CD4-positive, alpha-beta T cell treated with Interleukin-21 for 1 hour (primary cell): Measurements from ENCODE around the gene STOML1.
A peak's percentile ranks its signal among the peaks of the same experiment; 100 is the strongest.
"Not testable (repeated sequence)": the region's sequence is repeated elsewhere in the genome, so short reads cannot be mapped to it uniquely, and the experiment has no call there.

Experiments used
- DNase-seq: peaks from one replicate; pipeline ENCODE4 v3.0.0-alpha.2; 2020

STOML1 gene

DNA sequence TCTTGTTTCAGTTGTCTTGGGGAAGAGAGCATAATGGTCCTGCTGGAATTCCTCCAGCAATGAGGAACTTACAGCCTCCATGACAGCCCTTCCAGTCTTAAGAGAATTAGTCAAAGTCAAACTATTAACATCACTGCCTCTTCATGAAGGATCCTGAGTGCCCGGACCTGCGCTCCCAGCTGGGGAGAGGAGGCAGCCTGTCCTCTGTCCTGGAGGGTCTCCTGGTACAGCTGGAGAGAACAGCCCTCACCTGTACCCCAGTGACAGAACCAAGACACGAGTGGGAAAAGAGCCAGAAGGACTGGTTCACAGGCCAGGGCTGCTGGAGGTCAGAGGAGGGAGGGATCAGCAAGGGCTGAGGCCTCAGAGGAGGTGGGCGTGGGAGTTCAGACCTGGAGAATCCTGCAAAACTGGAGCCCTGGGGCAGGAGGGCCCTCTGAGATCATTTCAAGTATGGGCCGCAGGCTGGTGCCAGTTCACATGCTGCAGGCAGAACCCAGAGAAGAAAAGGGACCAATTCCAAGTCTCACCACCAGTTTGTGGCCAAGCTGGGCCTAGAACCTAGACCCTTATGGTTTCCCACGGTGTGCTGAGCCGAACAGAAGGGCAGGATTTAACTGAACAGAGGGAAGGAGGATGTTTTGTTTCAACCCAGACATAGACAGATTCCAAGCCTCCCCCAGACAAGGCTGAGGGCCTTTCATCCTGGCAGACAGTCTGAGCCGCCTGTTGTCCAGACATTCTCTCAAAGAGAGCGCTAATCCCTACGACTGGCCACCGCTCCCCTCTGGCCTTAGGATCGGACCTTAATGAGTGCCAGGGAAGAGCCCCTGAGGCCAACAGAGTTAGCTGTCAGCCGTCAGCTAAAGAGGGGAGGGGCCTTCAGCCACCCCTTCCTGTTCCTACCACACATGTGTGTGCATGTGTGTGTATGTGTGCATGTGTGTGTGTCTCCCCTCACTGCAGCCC, 47.6 kb downstream of the STOML1 start:
- DNase-seq = no peak

DNA sequence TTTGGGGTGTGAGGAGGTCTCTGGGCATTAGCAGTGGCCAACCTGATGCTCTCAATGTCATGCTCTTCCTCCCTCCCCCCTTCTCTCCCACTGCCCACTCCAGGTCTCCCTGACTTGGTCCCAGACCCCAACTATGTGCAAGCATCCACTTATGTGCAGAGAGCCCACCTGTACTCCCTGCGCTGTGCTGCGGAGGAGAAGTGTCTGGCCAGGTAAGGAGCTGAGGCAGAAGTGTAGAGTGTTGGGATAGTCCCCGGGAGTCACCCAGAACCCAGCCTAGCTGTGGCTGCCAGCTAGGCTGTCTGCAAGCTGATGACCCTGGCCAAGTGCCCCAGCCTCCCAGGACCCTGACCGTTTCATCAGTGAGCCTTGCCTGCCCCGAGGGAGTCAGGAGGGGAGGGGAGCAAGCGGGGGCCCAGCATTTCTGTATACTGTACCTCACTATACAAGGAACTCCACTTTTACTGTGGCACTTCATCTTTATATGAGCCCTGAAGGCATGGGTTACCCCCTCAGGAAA, 49.3 kb downstream of the STOML1 start:
- no peak for DNase-seq

DNA sequence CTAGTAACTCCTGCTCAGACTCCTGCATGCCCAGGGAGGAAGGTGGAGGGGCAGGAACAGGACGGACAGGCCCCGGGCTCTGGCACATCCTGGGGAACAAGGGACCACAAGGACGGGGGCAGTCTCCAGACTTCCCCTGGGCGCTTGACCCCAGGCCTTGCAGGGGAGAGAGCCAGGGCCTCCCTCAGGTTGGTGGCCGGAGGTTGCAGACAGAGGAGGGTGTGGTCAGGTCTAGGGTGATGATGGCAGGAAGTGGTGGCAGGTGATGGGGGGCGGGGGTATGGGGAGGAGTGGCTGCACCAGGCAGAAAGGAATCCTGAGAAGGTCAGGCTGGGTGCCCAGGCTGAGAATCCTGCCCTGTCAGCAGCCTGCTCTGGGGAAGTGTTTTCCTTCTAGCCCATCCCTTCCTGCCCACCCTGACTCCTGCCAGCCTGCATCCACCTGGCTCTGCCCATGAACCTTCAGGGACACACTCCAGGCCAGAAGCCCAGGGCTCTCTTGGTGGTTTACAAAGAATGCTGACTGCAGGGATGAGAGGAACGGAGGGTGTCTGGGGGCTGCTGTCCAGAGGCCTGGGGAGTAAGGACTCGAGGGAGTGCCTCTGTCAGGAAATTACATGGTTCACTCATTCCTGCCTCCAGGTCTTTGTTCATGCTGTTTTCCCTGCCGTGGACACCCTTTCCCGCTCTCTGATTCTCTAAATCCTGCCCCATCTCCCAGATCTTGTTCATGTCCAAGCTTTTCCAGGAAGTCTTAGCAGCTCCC, 50.0 kb downstream of the STOML1 start:
- peak; percentile 26 for DNase-seq

DNA sequence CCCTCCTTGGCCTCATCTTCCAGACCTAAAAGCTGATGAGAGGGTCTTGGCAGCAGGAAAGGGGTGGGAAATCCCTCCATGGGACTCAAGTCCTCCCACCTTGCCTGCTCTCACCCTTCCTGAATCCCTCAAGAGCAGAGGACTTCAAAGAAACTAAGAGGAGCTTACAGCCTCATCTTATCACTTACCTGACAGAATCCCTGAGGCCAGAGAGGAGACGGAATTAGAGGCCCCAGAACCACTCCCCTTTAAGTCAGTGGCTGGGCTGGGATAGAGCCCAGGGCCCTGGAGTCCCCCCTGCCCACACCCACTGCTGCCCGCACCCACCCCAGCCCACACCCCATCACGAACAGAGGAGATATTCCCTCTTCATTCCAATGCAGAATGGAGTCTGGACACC, 50.6 kb downstream of the STOML1 start:
- DNase-seq = no peak

DNA sequence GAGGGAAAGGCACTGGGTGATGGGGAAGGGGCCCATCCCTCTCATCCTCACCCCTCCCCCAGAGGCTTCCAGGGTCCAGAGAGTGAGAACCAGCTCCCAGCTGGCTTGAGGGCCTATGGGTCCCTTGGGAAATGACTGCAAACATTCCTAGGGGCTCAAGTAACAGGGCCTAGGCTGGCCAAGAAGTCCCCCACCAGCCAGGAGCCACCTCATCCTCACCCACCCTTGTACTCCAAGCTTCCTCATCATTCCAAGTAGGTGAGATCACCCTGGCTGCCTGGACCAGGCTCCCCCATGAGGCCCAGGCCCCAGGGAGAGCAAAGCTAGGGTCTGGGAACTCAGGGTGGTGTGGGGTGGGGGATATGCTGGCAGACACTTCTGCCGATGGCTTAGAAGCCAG, 51.1 kb downstream of the STOML1 start:
- no peak for DNase-seq

DNA sequence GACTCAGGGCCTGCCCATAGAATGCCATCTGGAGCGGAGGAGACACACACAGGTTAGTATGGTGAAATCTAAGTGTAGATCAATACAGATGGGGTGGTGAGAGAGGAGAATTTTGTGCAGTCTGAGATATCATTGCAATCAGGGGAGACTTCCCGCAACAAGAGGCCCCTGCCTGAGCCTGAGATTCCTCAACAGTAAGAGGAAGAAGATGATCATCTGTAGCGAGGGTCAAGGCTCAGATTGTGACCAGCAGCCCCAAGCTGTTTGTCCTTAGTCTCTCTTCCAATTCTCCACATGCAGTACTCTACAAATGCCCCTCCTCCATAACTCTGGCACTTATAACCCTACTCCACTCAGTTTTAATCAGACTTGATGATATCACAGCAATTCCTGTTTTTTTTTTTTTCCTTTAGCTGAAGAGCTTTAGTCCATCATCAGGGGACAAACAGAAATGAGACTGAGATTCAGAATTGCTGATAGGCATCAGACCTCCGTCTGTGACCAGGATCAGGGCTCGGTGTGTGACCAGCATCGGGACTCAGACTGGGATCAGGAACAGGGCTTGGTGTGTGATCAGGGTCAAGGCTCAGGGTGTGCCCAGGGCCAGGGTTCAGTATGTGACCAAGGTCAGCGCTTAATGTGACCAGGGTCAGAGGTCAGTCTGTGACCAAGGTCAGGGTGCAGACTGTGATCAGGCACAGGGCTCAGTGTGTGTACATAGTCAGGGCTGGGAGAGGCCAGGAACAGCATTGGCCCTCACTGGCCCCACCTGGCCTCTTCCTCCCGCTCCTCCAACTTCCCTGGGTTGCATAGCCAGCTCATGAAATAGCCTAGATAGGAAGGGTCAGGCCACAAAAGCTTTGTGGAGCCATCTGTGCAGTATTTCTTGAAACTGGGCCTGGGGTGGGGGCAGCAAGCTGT, 51.8 kb downstream of the STOML1 start:
- no peak for DNase-seq

DNA sequence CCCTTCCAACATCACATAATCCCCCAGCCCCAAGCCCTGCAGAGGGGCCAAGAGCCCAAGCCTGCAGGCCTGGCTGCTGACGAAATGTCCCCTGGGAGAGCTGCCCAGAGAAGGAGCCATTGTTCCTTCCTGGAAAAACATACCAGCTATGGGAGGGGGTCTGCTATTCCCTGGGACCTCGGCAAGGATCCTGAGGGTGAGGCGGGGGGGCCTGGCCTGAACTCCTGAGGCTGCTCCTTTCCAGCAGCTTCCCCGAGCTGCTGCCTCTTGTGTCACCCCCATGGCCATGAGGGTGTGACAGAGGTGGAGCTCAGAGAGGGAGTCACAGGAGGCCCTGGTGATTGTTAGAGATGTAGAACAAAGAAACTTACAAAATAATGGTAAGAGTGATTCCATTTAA, 53.0 kb downstream of the STOML1 start:
- DNase-seq = no peak

DNA sequence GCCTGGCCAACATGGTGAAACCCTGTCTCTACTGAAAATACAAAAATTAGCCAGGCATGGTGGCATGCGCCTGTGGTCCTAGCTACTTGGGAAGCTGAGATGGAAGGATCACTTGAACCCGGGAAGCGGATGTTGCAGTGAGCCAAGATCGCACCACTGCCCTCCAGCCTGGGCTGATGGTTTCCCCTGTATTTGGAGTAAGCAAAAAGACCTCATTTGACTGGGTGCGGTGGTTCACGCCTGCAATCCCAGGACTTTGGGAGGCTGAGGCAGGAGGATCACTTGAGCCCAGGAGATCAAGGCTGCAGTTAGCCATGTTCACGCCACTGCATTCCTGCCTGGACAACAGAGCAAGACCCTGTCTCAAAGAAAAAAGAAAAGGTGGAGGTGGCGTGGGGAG, 53.6 kb downstream of the STOML1 start:
- not testable (repeated sequence) for DNase-seq

DNA sequence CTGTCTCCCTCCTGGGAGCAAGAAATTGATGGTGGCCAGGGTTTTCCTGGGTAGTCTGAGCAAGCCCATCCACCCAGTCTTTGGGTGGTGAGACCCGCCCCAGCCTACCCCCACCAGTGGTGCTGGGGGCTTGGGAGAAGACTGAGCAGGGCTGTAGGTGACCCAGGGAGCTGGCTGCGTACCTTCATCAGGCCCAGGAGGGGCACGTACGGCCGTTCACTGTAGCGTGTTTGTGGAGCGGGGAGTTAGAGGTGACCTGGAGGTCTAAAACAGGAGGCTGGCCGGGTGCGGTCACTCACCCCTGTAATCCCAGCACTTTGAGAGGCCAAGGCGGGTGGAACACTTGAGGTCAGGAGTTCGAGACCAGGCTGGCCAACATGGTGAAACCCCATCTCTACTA, 54.4 kb downstream of the STOML1 start:
- DNase-seq = no peak

DNA sequence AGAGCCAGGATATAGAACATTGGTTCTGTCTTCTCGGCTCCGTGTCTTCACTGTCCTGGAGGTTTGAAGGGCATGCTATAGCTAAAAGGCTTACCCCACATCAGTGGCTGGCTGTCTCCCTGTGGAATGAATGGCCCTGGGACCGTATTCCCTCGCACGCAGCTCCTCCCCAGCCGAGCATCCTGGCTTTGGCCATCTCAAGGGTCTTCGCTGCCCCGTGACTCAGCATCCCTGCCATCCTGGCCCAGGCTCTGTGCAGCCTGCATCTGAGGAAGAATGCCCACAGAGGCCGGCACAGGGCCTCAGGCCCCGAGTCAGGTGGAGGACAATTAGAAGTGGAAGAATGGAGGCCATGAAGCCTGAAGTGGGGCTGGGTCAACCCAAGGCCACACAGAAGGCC, 54.8 kb downstream of the STOML1 start:
- DNase-seq = no peak

DNA sequence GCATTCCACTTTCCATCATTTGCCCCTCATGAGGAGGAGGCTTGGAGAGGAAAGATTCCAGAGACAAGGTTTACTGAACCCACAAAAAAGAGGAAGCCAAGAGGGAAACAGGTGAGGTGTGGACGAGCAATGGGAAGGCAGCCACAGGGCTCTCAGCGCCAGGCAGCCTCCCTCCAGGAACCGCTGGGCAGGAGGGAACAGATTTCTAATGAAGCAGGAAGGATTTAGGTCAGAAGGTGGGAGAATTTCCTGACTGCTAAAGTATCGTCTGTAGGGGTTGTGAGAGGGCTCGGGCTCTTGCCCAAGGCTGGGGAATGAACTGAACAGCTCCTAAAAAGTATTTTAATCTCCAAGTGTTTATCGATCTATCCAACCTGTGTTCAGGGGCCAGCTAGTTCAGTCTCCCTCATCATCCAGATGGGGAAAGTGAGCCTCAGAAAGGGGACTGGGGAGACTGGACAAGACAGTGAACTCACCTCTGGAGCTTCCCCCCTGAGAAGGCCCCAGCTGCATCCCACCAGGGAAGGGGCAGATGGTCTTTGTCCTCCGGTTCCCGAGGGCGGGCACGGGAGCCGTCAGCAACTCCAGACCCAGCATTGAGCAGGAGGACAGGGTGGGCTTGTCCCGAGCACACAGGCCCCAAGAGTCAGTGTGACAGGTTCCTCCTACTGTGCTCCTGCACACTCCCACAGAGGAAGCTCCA, 55.4 kb downstream of the STOML1 start:
- no peak for DNase-seq

DNA sequence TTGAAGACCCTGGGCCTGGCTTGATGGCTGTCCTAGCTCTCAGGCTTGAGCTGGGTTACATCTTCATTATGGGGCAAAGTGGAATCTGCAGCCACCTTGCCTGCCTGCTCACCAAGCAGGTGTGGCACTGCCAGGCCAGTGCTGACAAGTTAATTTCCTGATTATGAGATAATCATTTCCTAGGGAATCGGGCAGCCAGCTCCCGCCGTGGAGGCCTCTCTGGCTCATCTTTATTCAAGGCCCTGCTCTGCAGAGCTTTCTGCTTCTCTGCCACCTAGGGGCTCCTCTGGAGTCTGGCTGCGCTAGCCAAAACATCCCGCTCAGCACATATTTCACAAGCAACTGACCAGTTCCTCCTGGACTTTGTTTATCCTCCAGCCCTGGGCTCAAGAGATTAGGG, 55.9 kb downstream of the STOML1 start:
- no peak for DNase-seq

DNA sequence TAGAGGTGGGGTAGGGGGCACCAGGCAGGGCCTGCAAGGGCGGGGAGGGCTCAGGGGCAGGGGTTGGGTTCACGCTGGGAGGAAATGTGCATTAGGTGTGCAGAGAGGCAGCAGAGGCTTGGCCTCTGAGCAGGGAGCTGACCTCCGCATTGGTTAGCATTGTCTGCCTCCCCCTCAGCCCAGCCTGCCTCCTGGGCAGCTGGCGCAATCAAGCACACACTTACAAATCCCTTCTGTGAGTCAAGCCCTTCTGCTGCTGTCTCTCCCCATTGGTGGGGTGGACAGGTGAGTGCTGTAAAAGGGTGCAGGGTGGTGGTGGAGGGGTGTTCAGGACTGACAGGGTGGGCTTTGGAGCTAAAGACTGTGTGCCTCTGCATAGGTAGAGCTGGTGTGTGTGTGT, 56.5 kb downstream of the STOML1 start:
- DNase-seq = no peak

DNA sequence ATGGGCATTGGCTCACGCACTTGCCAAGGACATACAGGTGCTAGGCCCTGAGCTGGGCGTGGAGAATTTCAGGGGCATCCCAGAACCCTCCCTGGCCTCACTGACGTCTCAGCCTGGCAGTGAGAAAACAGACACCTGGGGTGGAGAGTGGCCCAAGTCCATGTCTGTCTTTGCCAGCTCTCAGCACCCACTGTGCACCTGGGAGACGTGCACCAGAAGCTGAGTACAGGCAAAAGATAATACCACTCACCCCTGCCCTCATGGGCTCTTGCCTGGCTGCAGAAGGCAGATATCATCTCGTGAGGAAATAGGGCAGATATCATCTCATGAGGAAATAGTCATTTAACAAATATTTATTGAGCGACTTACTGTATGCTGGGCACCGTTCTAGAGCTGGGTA, 57.8 kb downstream of the STOML1 start:
- DNase-seq = no peak

DNA sequence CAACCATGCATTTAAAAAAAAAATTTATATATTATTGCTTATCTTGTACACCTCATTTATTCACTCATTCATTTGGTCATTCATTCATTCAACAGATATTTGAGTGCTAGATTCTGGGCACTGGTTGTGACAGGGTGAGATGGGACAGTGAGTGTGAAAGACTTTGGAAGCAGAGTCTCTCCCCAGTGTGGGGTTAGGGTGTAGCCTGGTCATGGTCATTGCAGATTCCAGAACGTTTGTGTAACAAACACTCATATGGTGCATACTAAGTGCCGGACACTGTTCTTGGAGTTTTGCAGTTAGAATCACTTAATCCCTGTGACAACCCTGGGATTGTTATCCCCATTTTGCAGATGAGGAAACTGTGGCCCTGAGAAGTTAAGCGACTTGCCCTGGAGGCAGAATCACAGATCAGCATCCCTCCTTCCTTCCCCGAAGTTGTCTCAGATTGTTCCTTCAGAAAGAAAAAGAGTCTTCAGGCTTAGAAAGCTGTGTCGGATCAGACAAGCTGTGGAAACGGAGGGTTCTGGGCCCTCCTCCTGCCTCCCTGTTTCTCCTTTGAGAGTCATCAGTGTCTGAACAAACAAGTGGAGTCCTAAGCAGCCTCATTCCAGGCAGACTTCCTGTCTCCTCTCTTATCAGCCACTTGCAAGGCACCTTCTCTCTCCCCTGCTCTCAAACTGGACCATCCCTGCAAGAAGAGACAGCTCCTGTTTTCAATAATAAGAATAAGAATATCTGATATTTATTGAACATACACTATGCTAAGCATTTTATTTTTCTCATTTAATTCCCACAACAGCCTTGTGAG, 59.5 kb downstream of the STOML1 start:
- DNase-seq = no peak

DNA sequence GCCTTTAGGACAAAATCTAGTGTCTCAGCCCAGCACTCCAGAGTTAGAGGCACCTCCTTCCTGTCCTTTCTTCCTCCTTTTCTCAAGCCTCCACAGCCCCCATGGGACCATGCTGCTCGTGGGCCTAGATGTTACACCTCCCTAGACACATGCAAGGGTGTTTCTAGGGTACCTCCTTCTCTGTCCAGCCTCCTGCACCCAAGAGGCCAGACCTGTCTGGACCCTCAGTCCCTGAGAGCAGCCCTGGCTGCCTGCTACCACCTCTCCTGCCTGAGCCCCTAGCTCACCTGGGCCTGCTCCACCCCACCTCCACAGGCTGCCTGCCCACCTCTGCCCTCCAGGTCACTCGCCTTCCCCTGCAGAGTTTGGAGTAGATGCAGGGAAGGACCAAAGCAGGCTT, 60.7 kb downstream of the STOML1 start:
- no peak for DNase-seq

DNA sequence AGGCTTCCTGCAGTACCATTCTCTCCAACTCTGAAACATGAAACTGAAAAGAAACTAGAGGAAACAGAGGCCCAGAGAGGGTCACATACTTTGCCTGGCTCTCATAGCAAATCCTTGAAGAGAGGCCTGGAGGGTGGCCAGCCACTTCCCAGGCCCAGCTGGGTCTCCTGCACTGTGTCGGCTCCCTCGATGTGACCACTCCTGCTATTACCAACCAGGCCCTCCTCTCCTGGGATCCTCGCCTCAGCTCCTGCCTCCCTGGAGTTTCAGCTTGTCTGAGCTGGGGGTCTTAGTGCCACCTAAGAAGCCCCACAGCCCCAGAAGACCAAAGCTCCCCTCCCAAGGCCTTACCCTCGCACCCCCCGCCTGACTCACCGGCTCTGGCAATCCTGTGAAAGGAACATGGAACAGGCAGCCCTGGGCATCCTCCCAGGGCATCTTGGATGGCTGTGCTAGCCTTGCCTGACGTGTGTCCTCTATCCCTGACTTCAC, 61.3 kb downstream of the STOML1 start:
- no peak for DNase-seq

DNA sequence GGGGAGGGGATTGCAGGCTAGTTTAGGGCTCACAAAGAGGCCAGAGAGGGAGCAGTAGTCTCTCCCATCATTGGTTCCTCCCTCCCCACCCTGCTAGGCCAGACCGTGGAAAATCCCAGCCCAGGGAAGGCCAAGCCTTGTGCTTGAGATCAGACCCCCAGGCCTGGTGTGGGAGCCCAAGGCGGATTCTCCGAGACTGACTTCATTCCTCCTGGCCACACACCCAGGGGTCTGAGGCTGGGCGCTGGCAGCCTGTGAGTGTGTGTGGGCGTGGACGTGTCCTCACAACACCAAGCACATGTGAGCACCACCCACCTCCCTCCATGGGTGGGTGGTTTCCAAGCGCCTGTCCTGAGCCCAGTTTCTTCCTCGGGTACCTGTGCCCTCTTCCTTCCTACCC, 61.7 kb downstream of the STOML1 start:
- no peak for DNase-seq

DNA sequence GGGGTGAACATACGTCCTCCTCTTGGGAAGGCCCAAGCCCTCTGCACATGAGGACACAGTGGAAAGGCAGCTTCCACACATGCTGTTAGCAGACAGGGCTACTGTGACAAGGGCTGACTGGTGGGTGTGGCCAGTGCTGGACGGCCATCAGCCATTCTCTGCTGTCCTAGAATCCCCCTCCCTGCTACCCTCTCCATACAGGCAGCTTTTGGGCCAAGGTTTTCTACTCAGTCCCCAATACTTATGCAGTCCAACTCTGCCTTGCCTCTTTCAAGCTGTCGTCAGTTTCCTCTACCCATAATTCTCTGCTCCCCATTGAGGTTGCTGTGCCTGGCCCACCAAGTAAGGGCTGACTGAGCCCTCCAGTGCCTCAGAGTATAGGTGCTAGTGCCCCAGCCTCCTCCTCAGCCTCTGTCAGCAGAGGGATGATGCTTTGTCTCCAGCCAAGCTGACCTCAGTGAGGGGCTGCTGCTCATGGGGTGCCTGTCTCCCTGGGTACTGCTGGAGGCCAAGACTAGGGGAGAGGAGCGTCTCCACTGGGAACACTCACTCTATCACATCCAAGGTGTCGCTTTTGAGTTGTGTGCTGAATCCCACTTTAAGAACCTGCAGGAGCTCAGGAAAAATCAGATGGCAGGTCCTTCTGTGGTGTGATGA, 63.0 kb downstream of the STOML1 start:
- no peak for DNase-seq
